Left cardiac atrium (tissue), 4 donors: ENCODE data around the gene EEPD1. TPM values are rescaled to one million over a fixed set of nuclear protein-coding genes. Genes with fewer than 3 reads are reported as not detected.
"Not testable (repeated sequence)": the region's sequence is repeated elsewhere in the genome, so short reads cannot be mapped to it uniquely, and the experiment has no call there.

Source experiments
- ATAC-seq, 2 donors: fragments of 200-7000 bp; cut with Tn5 transposase; one replicate each; pipeline ENCODE4 v1.9.1; 2020; ENCODE audit warnings: mild to moderate bottlenecking in 2 of 2, moderate library complexity in 2 of 2
- DNase-seq: peaks from one replicate; pipeline ENCODE4 v3.0.0-alpha.2; 2020
- intact Hi-C, 2 donors: fragments of 100-400 bp; cut with DNase I; formaldehyde crosslinking; loops; one replicate each; pipeline versions ENCODE4 v1.14.1 to v1.15.1; 2022 to 2023
- total RNA-seq, 2 donors: library from RNA; stranded (reverse); fragmentation: NEBNext Ultra II Directional; extraction: Animal tissue kit (Norgen Biotek cat#: 25700); gene quantifications; one replicate each; pipeline ENCODE4 v1.2.1, GENCODE V29; 2021
- donor health status: DM: no; HTN: yes; CAD: no.
- donor health status: DM: no; HTN: yes; CAD: no; lungs with severe emphysema.
- donor health status: DM: yes; HTN: yes; CAD: no.
- donor health status: Dilated cardiomyopathy.

EEPD1 gene
- total RNA-seq, 2 donors from 2014 or later: 5.2 to 10.8 TPM

DNA sequence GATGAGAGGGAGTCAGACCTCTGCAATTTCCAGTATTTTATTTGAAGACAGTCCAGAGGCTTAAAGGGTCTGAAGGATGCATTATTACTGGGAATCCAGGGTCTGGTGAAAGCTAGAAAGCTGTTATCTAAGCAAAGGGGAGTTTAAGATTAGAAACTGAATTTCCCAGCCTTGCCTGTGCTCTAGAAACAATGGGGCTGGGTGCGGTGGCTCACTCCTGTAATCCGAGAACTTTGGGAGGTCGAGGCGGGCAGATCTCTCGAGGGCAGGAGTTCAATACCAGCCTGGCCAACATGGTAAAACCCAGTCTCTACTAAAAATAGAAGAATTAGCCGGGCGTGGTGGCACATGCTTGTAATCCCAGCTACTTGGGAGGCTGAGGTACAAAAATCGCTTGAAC lies 165.1 kb downstream of the EEPD1 start:
- DNase-seq (no peak), ATAC-seq (no peak)
- intact Hi-C loops: loop anchor here in 1 of 2 donors (5.0 kb wide), 1 partner anchor 336 kb away; no protein-coding TSS in a partner anchor

- ATAC-seq, DNase-seq, intact Hi-C loops: not testable (repeated sequence)
Observed at GRCh38 chr7:36321284-36321683, 168.2 kb downstream of the EEPD1 start.

- ATAC-seq (no peak), DNase-seq (no peak)
- intact Hi-C loops: no loop called here
Observed at GRCh38 chr7:36336390-36336789, 183.3 kb downstream of the EEPD1 start.

DNA sequence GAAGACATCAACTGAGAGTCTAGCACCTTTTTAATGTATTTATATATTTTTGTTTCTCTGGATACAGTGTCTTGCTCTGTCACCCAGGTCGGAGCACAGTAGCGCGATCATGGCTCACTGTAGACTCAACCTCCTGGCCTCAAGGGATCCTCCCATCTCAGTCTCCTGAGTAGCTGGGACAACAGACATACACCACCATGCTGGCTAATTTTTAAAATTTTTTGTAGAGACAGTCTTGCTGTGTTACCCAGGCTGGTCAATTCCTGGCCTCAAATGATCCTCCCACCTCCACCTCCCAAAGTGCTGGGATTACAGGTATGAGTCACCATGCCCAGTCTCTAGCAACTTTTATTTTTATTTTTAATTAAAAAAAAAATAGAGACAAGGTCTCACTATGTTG lies 185.2 kb downstream of the EEPD1 start:
- no peak for DNase-seq
- no peak for ATAC-seq
- intact Hi-C loops: no loop called here

DNA sequence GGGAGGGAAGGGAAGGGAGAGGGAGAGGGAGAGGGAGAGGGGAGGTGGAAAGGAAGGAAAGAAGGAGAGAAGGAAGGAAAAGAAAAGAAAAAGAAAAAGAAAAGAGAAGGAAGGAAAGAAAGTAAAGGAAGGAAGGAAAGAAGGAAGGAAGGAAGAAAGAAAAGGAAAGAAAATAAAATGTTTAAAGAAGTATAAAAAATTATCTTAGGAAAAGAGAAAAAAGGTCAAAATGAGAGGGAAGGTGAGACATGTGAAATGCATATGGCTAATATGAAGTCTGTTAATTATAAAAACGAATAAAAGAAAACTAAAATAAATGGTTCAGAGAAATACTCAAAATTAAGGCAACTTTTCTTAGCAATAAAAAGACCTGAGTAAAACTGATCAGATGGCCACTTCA lies 190.5 kb downstream of the EEPD1 start:
- DNase-seq (no peak), ATAC-seq (no peak)
- intact Hi-C loops: no loop called here

- intact Hi-C loops: no loop called here
- DNase-seq: no peak
- no peak for ATAC-seq
Observed at GRCh38 chr7:36344622-36345021, 191.6 kb downstream of the EEPD1 start.

DNA sequence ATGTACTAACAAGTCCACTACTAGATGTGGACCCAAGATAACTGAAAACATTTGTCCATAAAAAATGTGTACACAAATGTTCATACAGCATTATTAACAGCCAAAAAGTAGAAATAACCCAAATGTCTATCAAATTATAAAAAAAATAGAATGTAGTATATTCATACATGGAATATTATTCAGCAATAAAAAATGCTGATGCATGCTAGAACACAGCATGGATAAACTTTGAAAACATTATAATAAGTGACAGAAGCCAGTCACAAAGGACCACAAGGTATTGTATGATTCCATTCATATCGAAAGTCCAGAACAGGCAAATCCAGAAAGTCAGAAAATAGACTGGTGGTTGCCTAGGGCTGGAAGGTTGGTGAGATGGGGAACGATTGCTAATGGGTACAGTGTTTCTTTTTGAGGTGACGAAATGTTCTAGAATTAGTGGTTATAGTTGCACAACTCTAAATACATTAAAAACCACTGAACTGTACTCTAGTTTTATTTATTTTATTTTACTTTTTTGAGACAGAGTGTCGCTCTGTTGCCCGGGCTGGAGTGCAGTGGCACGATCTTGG lies 193.3 kb downstream of the EEPD1 start:
- ATAC-seq (no peak), DNase-seq (no peak)
- intact Hi-C loops: no loop called here

- ATAC-seq: no peak
- intact Hi-C loops: no loop called here
- DNase-seq: no peak
Observed at GRCh38 chr7:36348256-36348655, 195.2 kb downstream of the EEPD1 start.

GRCh38 chr7:36348771-36349170 lies 195.7 kb downstream of the EEPD1 start:
- intact Hi-C loops: no loop called here
- DNase-seq (no peak), ATAC-seq (no peak)

GRCh38 chr7:36349626-36350025 lies 196.6 kb downstream of the EEPD1 start:
- intact Hi-C loops: no loop called here
- no peak for ATAC-seq
- DNase-seq: no peak

Other genes starting within 250 kb of the EEPD1 start
- gene ANLN, start 236.6 kb downstream of the EEPD1 start, total RNA-seq: 1 to 10 TPM; 1.8 to 3.8 TPM